ENCODE measurements around the gene S100A8. TPM values are rescaled to one million over a fixed set of nuclear protein-coding genes. Genes with fewer than 3 reads are reported as not detected.

S100A8 gene
- polyA plus RNA-seq, 3 donors: 4,193 to 30,135 (median 27,689) TPM

DNA sequence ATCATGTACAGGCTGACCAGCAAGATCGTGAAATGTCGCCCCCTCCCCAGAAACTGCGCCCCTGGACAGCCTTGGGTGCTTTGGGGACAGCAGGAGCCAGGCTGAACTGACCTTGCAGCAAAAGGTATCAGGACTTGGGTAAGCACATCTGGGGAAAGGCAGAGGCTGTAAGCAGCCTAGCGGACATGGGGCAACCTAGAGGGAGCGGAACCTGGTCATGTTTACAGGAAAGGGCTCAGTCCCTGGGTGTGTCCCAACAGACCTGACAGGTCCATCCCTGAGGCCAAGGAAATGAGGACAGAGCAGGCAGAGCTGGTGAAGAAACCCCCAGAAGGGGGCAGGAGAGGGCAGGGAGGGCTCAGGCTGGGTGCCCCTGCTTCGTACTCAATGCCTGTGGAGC is 3.1 kb upstream of the S100A8 start:
- WGBS (ENCODE audit: insufficient coverage): 88% methylated on average over 3 of the region's 6 CpGs
- Mint-ChIP-seq H3K4me3 (no peak overlapping the region), H3K27ac (peak overlapping the region in 2 of 7 donors; percentile 74 to 78), H3K27me3 (ENCODE audit: low read depth in 3 of 3) (peaks cover 1 to 4% (median 2%) of the 10 kb centered on the region in 3 donors), H3K9me3 (peaks cover 0 to 2% (median 0%) of the 10 kb centered on the region in 7 donors), H3K4me1 (peaks cover 90% of the 10 kb centered on the region), H3K36me3 (peaks cover 8 to 19% of the 10 kb centered on the region in 2 donors)
- no peaks in the 10 kb centered on the region for H3K9me3 ChIP-seq (replicated peaks in 1 of 2; ENCODE audit: control insufficient read depth in 1 of 2, insufficient read depth in 1 of 2, low read length in 2 of 2)
- H3K4me3 ChIP-seq (replicated peaks in 1 of 3; ENCODE audit: low read depth in 2 of 3, low read length in 3 of 3): no peak overlapping the region
- no peak for TF ChIP-seq CTCF (IDR thresholded peaks at IDR 0.05)
- H3K27me3 ChIP-seq (ENCODE audit: control insufficient read depth in 2 of 2, insufficient read depth in 2 of 2, low read length in 2 of 2): no peaks in the 10 kb centered on the region
- H2AFZ ChIP-seq (ENCODE audit: insufficient read depth, low read depth, low read length, poor library complexity, severe bottlenecking): no peak overlapping the region
- H3K4me1 ChIP-seq (ENCODE audit: control insufficient read depth in 1 of 2, insufficient read depth in 2 of 2, low read length in 2 of 2): peaks cover 71 to 95% of the 10 kb centered on the region in 2 donors
- H4K20me1 ChIP-seq (ENCODE audit: insufficient read depth, low read length): peaks cover 10% of the 10 kb centered on the region
- H3K9ac ChIP-seq (ENCODE audit: insufficient read depth, low read length, poor library complexity, severe bottlenecking): no peak overlapping the region
- intact Hi-C loops (cut with micrococcal nuclease): no loop called here
- H3K4me2 ChIP-seq (replicated peaks; ENCODE audit: extremely low read depth, low read length, poor library complexity, severe bottlenecking): peak overlapping the region; percentile 8
- no peak overlapping the region for H3K27ac ChIP-seq (ENCODE audit: low read depth in 1 of 2, low read length in 2 of 2)
- H3K79me2 ChIP-seq (ENCODE audit: insufficient read depth, low read length): peaks cover 43% of the 10 kb centered on the region
- no peaks in the 10 kb centered on the region for H3K36me3 ChIP-seq (replicated peaks in 1 of 2; ENCODE audit: control insufficient read depth in 1 of 2, insufficient read depth in 2 of 2, low read length in 2 of 2)
- no peak for DNase-seq

DNA sequence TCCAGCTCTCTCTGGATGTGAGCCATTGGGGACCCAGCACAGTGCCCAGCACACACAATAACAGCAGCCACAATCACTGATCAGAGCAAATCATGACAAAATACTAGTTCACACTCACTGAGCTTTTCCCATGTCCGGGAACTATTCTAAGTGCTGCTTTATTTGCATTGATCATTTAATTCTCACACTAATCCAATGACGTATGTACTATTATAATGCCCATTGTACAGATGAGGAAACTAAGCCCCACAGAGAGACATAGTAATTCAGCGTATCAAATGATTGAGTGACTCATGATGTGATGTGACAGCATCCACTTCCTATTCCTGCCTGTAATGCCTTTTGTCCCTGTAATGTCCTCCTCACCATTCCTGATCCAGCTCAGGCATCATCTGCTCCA is 1.9 kb upstream of the S100A8 start:
- no peaks in the 10 kb centered on the region for H3K9me3 ChIP-seq (replicated peaks in 1 of 2; ENCODE audit: control insufficient read depth in 1 of 2, insufficient read depth in 1 of 2, low read length in 2 of 2)
- H3K27me3 ChIP-seq (ENCODE audit: control insufficient read depth in 2 of 2, insufficient read depth in 2 of 2, low read length in 2 of 2): no peaks in the 10 kb centered on the region
- peaks cover 1 to 4% (median 2%) of the 10 kb centered on the region in 3 donors for H3K27me3 Mint-ChIP-seq (ENCODE audit: low read depth in 3 of 3)
- no peak overlapping the region for H3K4me3 Mint-ChIP-seq
- peaks cover 6 to 19% of the 10 kb centered on the region in 2 donors for H3K36me3 Mint-ChIP-seq
- peak overlapping the region in 1 of 3 experiments; percentile 89 for H3K4me3 ChIP-seq (replicated peaks in 1 of 3; ENCODE audit: low read depth in 2 of 3, low read length in 3 of 3)
- H3K4me2 ChIP-seq (replicated peaks; ENCODE audit: extremely low read depth, low read length, poor library complexity, severe bottlenecking): peak overlapping the region; percentile 82
- peaks cover 43% of the 10 kb centered on the region for H3K79me2 ChIP-seq (ENCODE audit: insufficient read depth, low read length)
- peaks cover 90% of the 10 kb centered on the region for H3K4me1 Mint-ChIP-seq
- H3K36me3 ChIP-seq (replicated peaks in 1 of 2; ENCODE audit: control insufficient read depth in 1 of 2, insufficient read depth in 2 of 2, low read length in 2 of 2): no peaks in the 10 kb centered on the region
- peaks cover 70 to 94% of the 10 kb centered on the region in 2 donors for H3K4me1 ChIP-seq (ENCODE audit: control insufficient read depth in 1 of 2, insufficient read depth in 2 of 2, low read length in 2 of 2)
- no peak overlapping the region for H3K9ac ChIP-seq (ENCODE audit: insufficient read depth, low read length, poor library complexity, severe bottlenecking)
- no peak for TF ChIP-seq CTCF (IDR thresholded peaks at IDR 0.05)
- peak in 2 of 3 donors; percentile 46 to 48 for DNase-seq
- peaks cover 10% of the 10 kb centered on the region for H4K20me1 ChIP-seq (ENCODE audit: insufficient read depth, low read length)
- H3K27ac ChIP-seq (ENCODE audit: low read depth in 1 of 2, low read length in 2 of 2): peak overlapping the region in 1 of 2 donors; percentile 87
- peaks cover 0 to 2% (median 0%) of the 10 kb centered on the region in 7 donors for H3K9me3 Mint-ChIP-seq
- intact Hi-C loops (cut with micrococcal nuclease): no loop called here
- no peak overlapping the region for H2AFZ ChIP-seq (ENCODE audit: insufficient read depth, low read depth, low read length, poor library complexity, severe bottlenecking)
- 100% methylated on average over 1 of the region's 3 CpGs for WGBS (ENCODE audit: insufficient coverage)
- peak overlapping the region in 5 of 7 donors; percentile 3 to 99 (median 44) for H3K27ac Mint-ChIP-seq

Measured in CD14-positive monocyte (primary cell).